ENCODE results near the gene ZFAND3.

The ZFAND3 gene

DNA sequence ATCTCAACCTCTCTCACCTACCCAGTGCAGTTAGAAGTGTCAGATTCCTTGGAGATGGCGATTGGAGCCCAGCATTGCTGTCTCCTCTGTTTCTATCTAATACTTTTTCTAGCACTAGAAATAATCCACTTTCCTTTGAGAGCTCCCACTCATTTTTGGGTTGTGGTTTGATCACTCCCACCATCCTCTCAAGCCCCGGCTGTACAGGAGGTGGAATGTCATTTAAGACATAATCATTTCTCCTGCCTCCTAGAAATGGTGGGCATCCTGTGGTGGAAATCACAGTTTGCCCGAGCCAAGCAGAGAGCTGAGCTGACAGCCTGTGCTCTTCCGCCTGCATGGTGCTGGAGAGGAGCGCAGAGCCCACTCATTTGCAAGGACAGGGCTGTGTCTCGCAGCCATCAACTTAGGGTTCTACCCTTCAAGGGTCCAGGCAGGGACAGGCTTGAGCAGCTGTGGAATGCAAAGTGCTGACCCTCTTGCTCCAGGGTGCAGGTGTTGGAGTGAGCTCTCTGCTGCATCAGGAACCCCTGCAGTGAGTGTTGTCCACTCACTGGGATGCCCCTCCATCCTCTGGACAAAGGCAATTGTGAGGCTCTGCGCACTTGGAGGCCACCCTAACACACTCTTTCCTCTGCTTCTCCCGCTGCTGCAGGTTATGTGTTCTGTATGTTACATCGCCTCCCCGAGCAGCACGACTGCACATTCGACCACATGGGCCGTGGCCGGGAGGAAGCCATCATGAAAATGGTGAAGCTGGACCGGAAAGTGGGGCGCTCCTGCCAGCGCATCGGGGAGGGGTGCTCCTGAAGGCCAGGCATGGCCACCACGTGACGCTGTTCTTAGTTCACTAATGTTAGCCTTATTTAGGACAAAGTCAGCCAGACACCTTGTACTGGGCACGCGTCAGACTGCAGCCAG is 332.3 kb downstream of the ZFAND3 start:
- Histone ChIP-seq H2AFZ (ENCODE audit: low read length) (no peak overlapping the region), H3K9me3 (ENCODE audit: low read length) (no peaks in the 10 kb centered on the region), H3K27me3 (ENCODE audit: insufficient read depth, low read length) (no peaks in the 10 kb centered on the region), H3F3A (ENCODE audit: insufficient read depth, low read length) (no peaks in the 10 kb centered on the region), H3K4me1 (ENCODE audit: insufficient read depth, low read length, severe bottlenecking) (peaks cover 17% of the 10 kb centered on the region), H3K9ac (ENCODE audit: low read length) (no peak overlapping the region), H3K4me2 (ENCODE audit: low read length) (no peak overlapping the region), H3K4me3 (ENCODE audit: low read depth, low read length, poor library complexity, severe bottlenecking) (no peak overlapping the region), H4K20me1 (ENCODE audit: insufficient read depth, low read length) (no peaks in the 10 kb centered on the region), H3K79me2 (ENCODE audit: insufficient read depth, low read length) (no peaks in the 10 kb centered on the region), H3K9me2 (ENCODE audit: low read depth, low read length) (no peaks in the 10 kb centered on the region), H3K27ac (ENCODE audit: low read depth, low read length, poor library complexity, severe bottlenecking) (no peak overlapping the region), H3K36me3 (ENCODE audit: insufficient read depth, low read length) (no peaks in the 10 kb centered on the region)
- TF ChIP-seq, protein P1, sequence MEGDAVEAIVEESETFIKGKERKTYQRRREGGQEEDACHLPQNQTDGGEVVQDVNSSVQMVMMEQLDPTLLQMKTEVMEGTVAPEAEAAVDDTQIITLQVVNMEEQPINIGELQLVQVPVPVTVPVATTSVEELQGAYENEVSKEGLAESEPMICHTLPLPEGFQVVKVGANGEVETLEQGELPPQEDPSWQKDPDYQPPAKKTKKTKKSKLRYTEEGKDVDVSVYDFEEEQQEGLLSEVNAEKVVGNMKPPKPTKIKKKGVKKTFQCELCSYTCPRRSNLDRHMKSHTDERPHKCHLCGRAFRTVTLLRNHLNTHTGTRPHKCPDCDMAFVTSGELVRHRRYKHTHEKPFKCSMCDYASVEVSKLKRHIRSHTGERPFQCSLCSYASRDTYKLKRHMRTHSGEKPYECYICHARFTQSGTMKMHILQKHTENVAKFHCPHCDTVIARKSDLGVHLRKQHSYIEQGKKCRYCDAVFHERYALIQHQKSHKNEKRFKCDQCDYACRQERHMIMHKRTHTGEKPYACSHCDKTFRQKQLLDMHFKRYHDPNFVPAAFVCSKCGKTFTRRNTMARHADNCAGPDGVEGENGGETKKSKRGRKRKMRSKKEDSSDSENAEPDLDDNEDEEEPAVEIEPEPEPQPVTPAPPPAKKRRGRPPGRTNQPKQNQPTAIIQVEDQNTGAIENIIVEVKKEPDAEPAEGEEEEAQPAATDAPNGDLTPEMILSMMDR (IDR thresholded peaks at IDR 0.05; ENCODE audit: low read length): no peak
- TF ChIP-seq EZH2 (IDR thresholded peaks at IDR 0.05; ENCODE audit: borderline replicate concordance, low read length): no peak

DNA sequence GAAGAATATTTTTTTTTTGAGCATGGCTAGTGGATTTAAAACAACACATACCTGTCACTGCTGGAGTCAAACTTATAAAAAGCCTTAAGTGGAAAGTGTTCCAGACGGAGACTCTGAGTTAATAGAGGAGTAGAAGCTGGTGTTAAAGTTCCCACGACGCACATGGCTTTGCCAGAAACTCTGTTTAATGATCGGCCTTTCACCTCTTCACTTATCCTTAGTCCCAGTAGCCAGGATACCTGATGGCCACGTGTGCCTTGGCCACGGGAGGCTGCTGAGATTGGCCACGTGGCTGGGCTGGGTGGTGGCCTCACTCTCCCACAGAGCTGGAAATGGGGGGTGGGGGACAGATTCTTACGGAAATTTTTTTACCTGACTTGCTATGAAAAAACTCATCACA is 333.1 kb downstream of the ZFAND3 start:
- no peaks in the 10 kb centered on the region for H3K36me3 ChIP-seq (ENCODE audit: insufficient read depth, low read length)
- no peak overlapping the region for H3K27ac ChIP-seq (ENCODE audit: low read depth, low read length, poor library complexity, severe bottlenecking)
- peaks cover 17% of the 10 kb centered on the region for H3K4me1 ChIP-seq (ENCODE audit: insufficient read depth, low read length, severe bottlenecking)
- H3K79me2 ChIP-seq (ENCODE audit: insufficient read depth, low read length): no peaks in the 10 kb centered on the region
- H3K4me2 ChIP-seq (ENCODE audit: low read length): no peak overlapping the region
- H3K27me3 ChIP-seq (ENCODE audit: insufficient read depth, low read length): no peaks in the 10 kb centered on the region
- no peaks in the 10 kb centered on the region for H3K9me3 ChIP-seq (ENCODE audit: low read length)
- no peaks in the 10 kb centered on the region for H3F3A ChIP-seq (ENCODE audit: insufficient read depth, low read length)
- no peak overlapping the region for H2AFZ ChIP-seq (ENCODE audit: low read length)
- H3K4me3 ChIP-seq (ENCODE audit: low read depth, low read length, poor library complexity, severe bottlenecking): no peak overlapping the region
- H4K20me1 ChIP-seq (ENCODE audit: insufficient read depth, low read length): no peaks in the 10 kb centered on the region
- TF ChIP-seq, protein P1 (IDR thresholded peaks at IDR 0.05; ENCODE audit: low read length): no peak
- TF ChIP-seq EZH2 (IDR thresholded peaks at IDR 0.05; ENCODE audit: borderline replicate concordance, low read length): no peak
- no peaks in the 10 kb centered on the region for H3K9me2 ChIP-seq (ENCODE audit: low read depth, low read length)
- H3K9ac ChIP-seq (ENCODE audit: low read length): no peak overlapping the region

DNA sequence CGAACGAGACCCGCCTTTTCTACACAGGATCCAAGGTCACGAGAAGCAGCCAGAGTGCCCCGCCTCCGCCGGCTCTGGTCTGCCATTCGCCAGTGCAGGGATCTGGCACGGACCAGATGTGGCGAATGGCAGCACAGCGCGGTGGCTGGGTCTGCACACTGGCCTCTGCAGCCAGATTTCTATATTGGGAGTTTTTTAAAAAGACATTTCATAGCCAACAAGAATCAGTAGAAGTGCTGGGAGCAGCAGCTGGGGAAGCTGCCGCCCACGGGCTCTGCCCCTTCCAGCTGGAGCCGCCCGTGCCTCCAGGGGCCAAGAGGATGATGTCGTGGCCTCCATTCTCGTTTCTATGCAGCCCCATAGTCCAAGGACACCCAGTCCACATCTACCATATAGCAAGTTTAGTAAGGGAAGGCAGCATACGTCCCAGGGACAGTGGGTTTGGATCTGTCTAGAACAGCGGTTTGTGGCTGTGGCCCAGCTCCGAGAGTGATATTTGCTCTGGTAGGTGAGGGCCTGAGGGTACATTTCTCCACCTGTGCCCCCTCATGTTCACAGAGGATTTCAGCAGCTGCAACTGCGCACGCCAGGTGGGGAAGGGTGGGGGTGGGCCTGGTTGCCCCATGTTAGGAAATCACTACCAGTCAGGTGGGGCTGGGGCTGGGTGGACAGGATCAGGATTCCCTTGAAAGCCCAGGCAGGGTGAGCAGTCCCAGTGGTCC is 333.7 kb downstream of the ZFAND3 start:
- Histone ChIP-seq H3K4me3 (ENCODE audit: low read depth, low read length, poor library complexity, severe bottlenecking) (no peak overlapping the region), H4K20me1 (ENCODE audit: insufficient read depth, low read length) (no peaks in the 10 kb centered on the region), H3K9me2 (ENCODE audit: low read depth, low read length) (no peaks in the 10 kb centered on the region), H3K79me2 (ENCODE audit: insufficient read depth, low read length) (no peaks in the 10 kb centered on the region), H3K9ac (ENCODE audit: low read length) (no peak overlapping the region; the same call in 1 of the 2 replicates), H3F3A (ENCODE audit: insufficient read depth, low read length) (no peaks in the 10 kb centered on the region), H2AFZ (ENCODE audit: low read length) (no peak overlapping the region), H3K27me3 (ENCODE audit: insufficient read depth, low read length) (no peaks in the 10 kb centered on the region), H3K9me3 (ENCODE audit: low read length) (no peaks in the 10 kb centered on the region), H3K36me3 (ENCODE audit: insufficient read depth, low read length) (no peaks in the 10 kb centered on the region), H3K4me2 (ENCODE audit: low read length) (peak overlapping the region; percentile 48; the same call in 1 of the 2 replicates), H3K4me1 (ENCODE audit: insufficient read depth, low read length, severe bottlenecking) (peaks cover 17% of the 10 kb centered on the region), H3K27ac (ENCODE audit: low read depth, low read length, poor library complexity, severe bottlenecking) (peak overlapping the region; percentile 67)
- TF ChIP-seq, protein P1 (IDR thresholded peaks at IDR 0.05; ENCODE audit: low read length): no peak

Data from OCI-LY1 (cell line).